Choroid plexus epithelial cell (primary cell): ENCODE results near the gene MMP8.
"Not testable (repeated sequence)": the region's sequence is repeated elsewhere in the genome, so short reads cannot be mapped to it uniquely, and the experiment has no call there.

ENCODE experiments used
- DNase-seq: peaks from one replicate; pipeline ENCODE4 v3.0.0-alpha.2; 2010; ENCODE audit warnings: low read depth
- H3K4me3 ChIP-seq: 2 replicates; pipeline ENCODE4 v1.5.1; 2011; ENCODE audit warnings: low read depth, mild to moderate bottlenecking, control low read depth, low read length, moderate library complexity
- CTCF ChIP-seq: conservative IDR thresholded peaks from 2 replicates; pipeline ENCODE4 v1.5.1; 2011; ENCODE audit warnings: low read depth, mild to moderate bottlenecking, control low read depth, inconsistent platforms, low read length, moderate library complexity

The MMP8 gene

GRCh38 chr11:102761646-102762238, 37.0 kb upstream of the MMP8 start:
- TF ChIP-seq CTCF = no peak
- H3K4me3 ChIP-seq = no peak overlapping the region
- DNase-seq = peak; percentile 59

GRCh38 chr11:102760344-102761035, 35.7 kb upstream of the MMP8 start:
- TF ChIP-seq CTCF = no peak
- peak; percentile 93 for DNase-seq
- no peak overlapping the region for H3K4me3 ChIP-seq

GRCh38 chr11:102757823-102758549, 33.2 kb upstream of the MMP8 start:
- peak; percentile 76 for DNase-seq
- no peak overlapping the region for H3K4me3 ChIP-seq
- TF ChIP-seq CTCF = no peak

- DNase-seq = no peak
- TF ChIP-seq CTCF = no peak
- H3K4me3 ChIP-seq = no peak overlapping the region
Measured at GRCh38 chr11:102753267-102753666, 28.5 kb upstream of the MMP8 start.

- no peak for DNase-seq
- no peak overlapping the region for H3K4me3 ChIP-seq
- TF ChIP-seq CTCF = no peak
Measured at GRCh38 chr11:102751673-102752072, 26.9 kb upstream of the MMP8 start.

GRCh38 chr11:102749101-102749722, 24.5 kb upstream of the MMP8 start:
- TF ChIP-seq CTCF = no peak
- DNase-seq = no peak
- no peak overlapping the region for H3K4me3 ChIP-seq

- H3K4me3 ChIP-seq = peak overlapping the region; percentile 32
- not testable (repeated sequence) for DNase-seq
Measured at GRCh38 chr11:102746746-102747578, 22.2 kb upstream of the MMP8 start.
